ENCODE results near the gene TRPT1.

GRCh38 chr11:64251016-64251752 is 25.2 kb upstream of the TRPT1 start, which contains the start of gene PLCB3:
- no peak for TF ChIP-seq ELK4 (IDR thresholded peaks at IDR 0.05; ENCODE audit: borderline replicate concordance, low read depth, low read length)
- peak; percentile 18; the same call in 1 of the 2 replicates for TF ChIP-seq ZNF24 (tag by site-specific recombination; IDR thresholded peaks at IDR 0.05)
- peak; percentile 39 for TF ChIP-seq PATZ1 (tag by site-specific recombination; IDR thresholded peaks at IDR 0.05)
- peak; percentile 94 for TF ChIP-seq CTCF (tag by site-specific recombination; IDR thresholded peaks at IDR 0.05)
- no peak for TF ChIP-seq ZNF830 (tag by site-specific recombination; IDR thresholded peaks at IDR 0.05; ENCODE audit: low read depth)
- no peak for TF ChIP-seq ZNF274 (IDR thresholded peaks at IDR 0.05; ENCODE audit: low read length)
- TF ChIP-seq ZNF274 (tag by site-specific recombination; IDR thresholded peaks at IDR 0.05; ENCODE audit: borderline replicate concordance): no peak
- no peak for TF ChIP-seq MYNN (tag by site-specific recombination; IDR thresholded peaks at IDR 0.05; ENCODE audit: borderline replicate concordance)

All from HEK293 (cell line).